Stimulated activated CD8-positive, alpha-beta memory T cell treated with anti-CD3 and anti-CD28 coated beads, Interleukin-12 subunit alpha, Interleukin-12 subunit beta, amount 100 ng/mL, for 1 hour (primary cell): Measurements from ENCODE around the gene CORO2A.

Experiments
- DNase-seq: peaks from one replicate; pipeline ENCODE4 v3.0.0-alpha.2; 2020; ENCODE audit warnings: low read depth

Gene CORO2A

DNA sequence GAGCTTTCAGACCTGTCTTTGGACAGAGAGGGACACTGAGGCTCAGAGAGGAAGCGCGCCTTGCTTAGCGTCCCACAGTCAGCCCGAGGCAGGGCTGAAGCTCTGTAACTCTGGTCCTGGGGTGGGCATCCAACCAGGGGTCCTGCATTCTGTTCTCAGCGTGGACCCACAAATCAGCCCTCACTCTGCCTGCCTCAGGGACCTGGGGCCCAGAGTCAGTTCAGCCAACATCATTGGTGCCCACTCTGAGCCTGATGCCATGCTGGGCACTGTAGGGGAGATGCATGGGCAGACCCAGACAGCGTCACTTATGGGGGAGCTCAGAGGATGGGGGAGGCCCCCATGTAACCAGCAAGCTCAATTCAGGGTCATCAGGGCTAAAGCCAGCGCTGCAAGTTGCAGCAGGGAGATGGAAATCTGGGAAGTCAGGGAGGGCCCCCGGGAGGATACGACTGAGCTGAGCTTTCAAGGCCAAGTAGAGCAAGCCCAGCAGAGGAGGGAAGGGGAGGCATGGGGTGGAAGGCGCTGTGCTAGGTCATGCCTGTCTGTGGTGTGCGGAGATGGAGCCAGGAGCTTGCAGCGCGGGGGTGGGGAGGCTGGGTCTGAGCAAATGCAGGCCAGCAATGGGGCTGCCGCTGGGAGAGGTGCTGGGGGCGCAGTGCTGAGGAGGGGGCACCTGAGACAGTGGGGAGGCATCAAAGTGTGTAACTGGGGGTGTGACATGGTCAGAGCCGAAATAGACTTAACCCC is 21.1 kb downstream of the CORO2A start:
- DNase-seq = no peak

- DNase-seq = peak; percentile 11
Measured at GRCh38 chr9:98168941-98169488, 23.4 kb downstream of the CORO2A start.

DNA sequence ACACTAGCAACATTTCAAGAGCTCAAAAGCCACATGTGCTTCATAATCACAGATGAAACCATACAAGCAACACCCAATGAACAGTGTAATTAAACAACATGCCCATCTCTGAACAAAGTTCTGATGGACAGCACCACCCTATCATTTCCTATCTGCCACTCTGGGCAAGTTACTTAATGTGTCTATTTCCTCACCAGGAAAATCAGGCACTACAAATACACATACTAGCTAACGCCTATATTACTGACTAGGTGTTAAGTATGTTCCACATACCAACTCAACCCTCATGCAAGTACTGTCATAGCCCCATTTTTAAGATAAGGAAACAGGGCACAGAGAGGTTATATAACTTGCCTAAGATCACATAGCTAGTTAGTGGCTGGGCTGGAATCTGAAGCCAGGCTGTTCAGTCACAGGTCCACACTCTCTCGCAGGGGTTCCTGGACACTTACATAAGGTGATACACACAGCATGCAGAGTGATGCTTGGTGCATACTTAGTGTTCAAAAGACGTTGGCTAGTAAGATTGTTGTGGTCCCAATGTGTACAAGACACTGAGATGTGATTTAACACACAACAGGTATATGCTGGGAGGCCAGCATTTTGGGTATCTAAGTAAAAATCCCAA is 24.2 kb downstream of the CORO2A start:
- DNase-seq = no peak

GRCh38 chr9:98164912-98165311 is 27.5 kb downstream of the CORO2A start:
- no peak for DNase-seq

DNA sequence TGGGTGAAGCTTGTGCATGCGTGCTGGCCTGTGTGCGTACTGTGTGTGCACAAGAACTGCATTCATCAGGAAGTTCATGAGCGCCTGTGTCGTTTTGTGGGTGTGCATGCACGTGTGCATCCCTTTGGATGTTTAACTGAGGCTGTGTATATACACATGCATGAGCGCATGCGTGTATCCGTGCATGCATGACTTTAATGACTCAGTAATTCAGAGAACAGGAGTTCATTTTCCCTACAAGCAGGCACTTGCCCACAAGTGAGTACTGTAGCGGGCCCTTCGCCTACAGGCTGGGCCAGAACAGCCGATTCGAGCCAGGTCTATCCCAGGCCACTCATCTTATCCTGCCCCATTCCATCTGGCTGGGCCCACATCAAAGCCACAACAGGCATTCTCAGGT is 29.8 kb downstream of the CORO2A start:
- DNase-seq = no peak

DNA sequence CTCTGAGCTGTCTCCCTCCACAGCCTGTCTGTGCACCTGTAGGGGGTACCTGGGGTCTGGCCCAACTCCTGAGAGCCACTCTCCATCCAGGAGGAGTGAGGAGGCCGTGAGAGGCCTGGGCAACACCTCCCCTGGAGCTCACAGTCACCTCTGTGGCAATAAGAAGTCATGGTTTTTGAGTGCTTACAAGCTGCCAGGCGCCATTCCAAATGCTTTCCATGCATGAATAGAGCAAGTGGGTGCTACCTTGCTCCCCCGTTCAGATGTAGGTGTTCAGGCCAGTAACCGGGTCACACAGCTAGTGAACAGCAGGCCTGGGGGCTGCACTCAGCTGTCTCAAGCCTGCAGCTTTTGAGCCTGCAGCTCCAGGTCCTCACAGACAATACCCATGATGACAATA is 30.6 kb downstream of the CORO2A start:
- DNase-seq = no peak

- no peak for DNase-seq
Measured at GRCh38 chr9:98159790-98160189, 32.6 kb downstream of the CORO2A start.

DNA sequence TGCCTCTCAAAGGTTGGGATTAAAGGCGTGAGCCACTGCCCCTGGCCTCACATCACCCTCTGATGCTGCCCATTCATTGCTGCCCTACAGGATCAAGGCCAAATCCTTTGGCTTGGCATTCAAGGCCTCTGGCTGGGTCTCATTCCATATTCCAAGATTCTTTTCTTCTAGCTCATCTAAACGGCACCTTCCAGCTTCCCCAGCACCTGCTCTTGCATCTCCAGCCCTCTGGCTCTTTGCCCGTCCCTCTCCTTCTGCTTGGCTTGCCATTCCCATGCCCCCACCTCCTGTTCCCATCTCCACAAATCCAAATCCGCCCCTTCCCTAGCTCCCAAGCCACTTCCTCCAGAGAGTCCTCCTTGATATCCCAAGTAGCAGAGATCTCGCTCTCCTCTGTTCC is 33.1 kb downstream of the CORO2A start:
- DNase-seq = no peak

GRCh38 chr9:98158071-98158831 is 34.2 kb downstream of the CORO2A start:
- DNase-seq = no peak

DNA sequence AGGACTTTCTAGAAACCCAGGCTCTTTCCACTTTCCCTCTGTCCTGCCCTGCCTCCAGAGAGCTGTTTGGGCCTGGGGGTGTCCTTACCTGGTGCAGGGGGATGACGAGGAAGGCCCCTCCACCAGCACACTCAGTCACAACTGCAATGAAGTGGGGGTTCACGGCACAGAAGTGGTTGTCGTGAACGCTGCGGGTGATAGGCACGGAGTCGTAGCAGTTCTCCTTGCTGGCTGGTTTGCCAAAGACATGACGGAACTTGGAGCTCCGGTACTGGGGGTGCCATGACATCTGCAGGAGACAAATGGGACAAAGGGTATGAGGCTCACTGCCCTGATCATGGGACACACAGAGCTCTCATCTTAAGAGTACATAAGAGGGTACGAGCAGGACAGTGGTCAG is 35.1 kb downstream of the CORO2A start:
- DNase-seq = no peak

GRCh38 chr9:98154678-98155077 is 37.8 kb downstream of the CORO2A start:
- no peak for DNase-seq

DNA sequence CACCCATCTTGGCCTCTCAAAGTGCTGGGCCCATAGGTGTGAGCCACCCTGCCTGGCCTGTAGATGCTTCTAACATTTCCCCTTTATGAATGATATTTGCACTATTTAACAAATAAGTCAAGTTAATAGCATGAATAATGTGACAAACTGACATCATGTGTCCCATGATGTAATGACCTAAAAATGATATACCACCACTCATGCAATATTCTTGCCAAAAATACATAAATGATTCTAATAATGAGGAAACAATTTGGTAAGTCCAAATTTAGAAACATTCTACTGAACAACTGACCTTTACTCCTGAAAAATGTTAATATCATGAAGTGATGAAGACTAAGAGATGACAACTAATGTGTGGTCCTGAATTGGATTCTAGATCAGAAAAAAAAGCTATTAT is 39.9 kb downstream of the CORO2A start:
- DNase-seq = no peak

DNA sequence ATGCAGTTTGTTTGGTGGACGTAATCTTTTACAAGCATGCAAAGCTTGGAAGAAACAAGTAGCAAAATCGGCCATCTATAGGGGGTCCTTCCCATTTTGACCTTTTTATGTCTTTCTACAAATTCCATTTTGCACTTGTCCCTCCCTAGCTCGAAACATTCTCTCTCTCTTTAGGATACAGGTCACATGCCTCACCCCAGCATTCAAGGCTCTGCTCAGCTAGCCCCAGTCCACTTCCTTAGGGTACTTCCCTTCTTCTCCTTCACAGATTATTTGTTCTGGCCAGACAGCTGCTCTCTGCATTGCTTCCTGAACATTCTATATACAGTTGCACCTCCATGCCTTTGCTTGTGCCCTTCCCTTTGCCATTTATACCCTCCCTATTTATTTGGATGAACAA is 41.7 kb downstream of the CORO2A start:
- DNase-seq = no peak

DNA sequence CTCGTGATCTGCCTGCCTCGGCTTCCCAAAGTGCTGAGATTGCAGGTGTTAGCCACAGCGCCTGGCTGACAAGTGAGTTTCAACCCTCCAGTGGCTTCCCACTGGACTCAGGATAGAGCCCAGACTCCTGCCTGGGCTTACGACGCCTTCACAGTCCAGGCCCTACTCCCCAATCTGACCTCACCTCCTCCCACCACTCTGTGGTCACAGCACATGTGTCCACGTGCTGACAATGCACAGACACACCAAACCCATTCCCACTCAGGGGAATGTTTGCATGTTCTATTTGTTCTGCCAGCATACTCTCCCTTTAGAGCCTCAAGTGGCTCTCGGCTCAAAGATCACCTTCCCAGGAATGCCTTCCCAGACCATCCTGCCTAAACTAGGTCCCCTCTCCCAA is 42.3 kb downstream of the CORO2A start:
- no peak for DNase-seq

DNA sequence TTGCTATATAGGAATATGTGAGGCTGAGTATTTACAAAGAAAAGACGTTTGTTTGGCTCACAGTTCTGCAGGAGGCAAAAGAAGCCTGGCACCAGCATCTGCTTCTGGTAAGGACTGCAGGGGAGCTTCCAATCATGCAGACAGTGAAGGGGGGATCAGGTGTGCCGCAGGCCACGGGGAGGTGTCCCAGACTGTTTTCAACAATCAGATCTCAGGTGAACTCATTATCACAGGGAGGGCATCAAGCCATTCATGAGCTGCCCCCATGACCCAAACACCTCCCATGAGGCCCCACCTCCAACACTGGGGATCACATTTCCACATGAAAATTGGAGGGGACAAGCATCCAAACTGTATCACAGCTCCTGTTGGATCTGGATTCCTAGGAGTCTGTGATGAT is 43.0 kb downstream of the CORO2A start:
- DNase-seq = no peak

- no peak for DNase-seq
Measured at GRCh38 chr9:98148486-98148885, 44.0 kb downstream of the CORO2A start.

DNA sequence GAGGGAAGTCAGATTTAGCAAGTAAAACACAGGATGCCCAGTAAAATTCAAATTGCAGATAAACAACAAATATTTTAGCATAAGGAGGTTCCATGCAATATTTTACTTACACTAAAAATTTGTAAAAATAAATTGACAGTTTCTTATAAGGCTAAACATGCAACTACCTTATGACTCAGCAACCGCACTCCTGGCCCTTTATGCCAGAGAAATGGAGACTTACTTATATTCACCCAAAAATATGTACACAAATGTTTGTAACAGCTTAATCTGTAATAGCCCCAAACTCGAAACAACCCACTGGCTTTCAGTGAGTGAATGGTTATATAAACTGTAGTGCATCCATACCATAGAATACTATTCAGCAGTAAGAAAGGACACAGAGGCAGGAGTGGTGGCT is 44.9 kb downstream of the CORO2A start:
- no peak for DNase-seq

GRCh38 chr9:98146101-98146991 is 46.1 kb downstream of the CORO2A start:
- DNase-seq = no peak

GRCh38 chr9:98144631-98145030 is 47.8 kb downstream of the CORO2A start:
- no peak for DNase-seq

GRCh38 chr9:98144076-98144475 is 48.4 kb downstream of the CORO2A start:
- no peak for DNase-seq

- no peak for DNase-seq
Measured at GRCh38 chr9:98142925-98143481, 49.4 kb downstream of the CORO2A start.
